Neuron (in vitro differentiated cells): Measurements from ENCODE around the gene KIFC3.

Experiments
- H2AFZ ChIP-seq: one replicate; pipeline ENCODE4 v1.6.1; 2013; ENCODE audit warnings: low read depth, mild to moderate bottlenecking, inconsistent platforms, low read length, moderate library complexity
- H3K27me3 ChIP-seq: one replicate; pipeline ENCODE4 v1.6.1; 2013; ENCODE audit warnings: low read length; ENCODE audit not compliant: insufficient read depth
- H3K36me3 ChIP-seq: one replicate; pipeline ENCODE4 v1.6.1; 2013; ENCODE audit warnings: low read length; ENCODE audit not compliant: insufficient read depth
- H3K4me1 ChIP-seq: one replicate; pipeline ENCODE4 v1.6.1; 2013; ENCODE audit warnings: low read length; ENCODE audit not compliant: insufficient read depth
- H3K4me3 ChIP-seq: 2 replicates; pipeline ENCODE4 v1.5.1; 2013; ENCODE audit warnings: mild to moderate bottlenecking, low read length, moderate library complexity
- H3K9me3 ChIP-seq: one replicate; pipeline ENCODE4 v1.6.1; 2013; ENCODE audit warnings: low read length

The KIFC3 gene

GRCh38 chr16:57742543-57742942, 59.7 kb downstream of the KIFC3 start:
- Histone ChIP-seq H2AFZ (no peak overlapping the region), H3K36me3 (peaks cover 23% of the 10 kb centered on the region), H3K4me3 (no peak overlapping the region), H3K27me3 (no peaks in the 10 kb centered on the region), H3K4me1 (peaks cover under 1% of the 10 kb centered on the region), H3K9me3 (no peaks in the 10 kb centered on the region)

- H3K36me3 ChIP-seq = peaks cover 20% of the 10 kb centered on the region
- peaks cover 9% of the 10 kb centered on the region for H3K4me1 ChIP-seq
- H3K9me3 ChIP-seq = no peaks in the 10 kb centered on the region
- no peak overlapping the region for H3K4me3 ChIP-seq
- H3K27me3 ChIP-seq = no peaks in the 10 kb centered on the region
- H2AFZ ChIP-seq = no peak overlapping the region
These were observed 60.6 kb downstream of the KIFC3 start for GRCh38 chr16:57741660-57742191.

GRCh38 chr16:57740423-57741071, 61.7 kb downstream of the KIFC3 start:
- H3K27me3 ChIP-seq = no peaks in the 10 kb centered on the region
- no peaks in the 10 kb centered on the region for H3K9me3 ChIP-seq
- H3K4me3 ChIP-seq = no peak overlapping the region
- peaks cover 14% of the 10 kb centered on the region for H3K4me1 ChIP-seq
- peaks cover 20% of the 10 kb centered on the region for H3K36me3 ChIP-seq
- no peak overlapping the region for H2AFZ ChIP-seq

- Histone ChIP-seq H3K27me3 (no peaks in the 10 kb centered on the region), H3K4me3 (no peak overlapping the region), H2AFZ (no peak overlapping the region), H3K4me1 (peaks cover 14% of the 10 kb centered on the region), H3K9me3 (no peaks in the 10 kb centered on the region), H3K36me3 (peaks cover 20% of the 10 kb centered on the region)
These were observed 62.4 kb downstream of the KIFC3 start for GRCh38 chr16:57739756-57740422.

- H3K4me1 ChIP-seq = peaks cover 17% of the 10 kb centered on the region
- H3K4me3 ChIP-seq = no peak overlapping the region
- H3K27me3 ChIP-seq = no peaks in the 10 kb centered on the region
- H3K9me3 ChIP-seq = no peaks in the 10 kb centered on the region
- no peak overlapping the region for H2AFZ ChIP-seq
- H3K36me3 ChIP-seq = peaks cover 12% of the 10 kb centered on the region
These were observed 63.4 kb downstream of the KIFC3 start for GRCh38 chr16:57738844-57739243.

GRCh38 chr16:57736419-57737351, 65.6 kb downstream of the KIFC3 start:
- H3K36me3 ChIP-seq = peaks cover 7% of the 10 kb centered on the region
- H3K4me3 ChIP-seq = peak overlapping the region; percentile 77
- no peaks in the 10 kb centered on the region for H3K27me3 ChIP-seq
- H2AFZ ChIP-seq = peak overlapping the region; percentile 24
- no peaks in the 10 kb centered on the region for H3K9me3 ChIP-seq
- peaks cover 17% of the 10 kb centered on the region for H3K4me1 ChIP-seq

- H3K36me3 ChIP-seq = peaks cover 3% of the 10 kb centered on the region
- H3K9me3 ChIP-seq = no peaks in the 10 kb centered on the region
- H3K27me3 ChIP-seq = no peaks in the 10 kb centered on the region
- H3K4me3 ChIP-seq = peak within 1 kb of the TSS; percentile 77
- peak within 1 kb of the TSS; percentile 24 for H2AFZ ChIP-seq
- H3K4me1 ChIP-seq = peaks cover 17% of the 10 kb centered on the region
These were observed 66.4 kb downstream of the KIFC3 start, which contains the start of gene KATNB1 for GRCh38 chr16:57735755-57736418. Gene KATNB1, plus strand, starts transcription at chr16:57735770. Its CDS starts 1,474 bp downstream, at chr16:57737244.

GRCh38 chr16:57734925-57735754, 67.2 kb downstream of the KIFC3 start:
- Histone ChIP-seq H3K36me3 (peaks cover 3% of the 10 kb centered on the region), H2AFZ (peak overlapping the region; percentile 24)

GRCh38 chr16:57734308-57734924, 67.9 kb downstream of the KIFC3 start:
- H3K4me1 ChIP-seq = peaks cover 17% of the 10 kb centered on the region
- peak overlapping the region; percentile 24 for H2AFZ ChIP-seq
- H3K27me3 ChIP-seq = no peaks in the 10 kb centered on the region
- H3K9me3 ChIP-seq = no peaks in the 10 kb centered on the region
- H3K4me3 ChIP-seq = peak overlapping the region; percentile 77
- peaks cover 3% of the 10 kb centered on the region for H3K36me3 ChIP-seq

More at GRCh38 chr16:57734925-57735754, 67.2 kb downstream of the KIFC3 start:
- Histone ChIP-seq H3K9me3 (no peaks in the 10 kb centered on the region), H3K4me1 (peaks cover 17% of the 10 kb centered on the region), H3K4me3 (peak overlapping the region; percentile 77), H3K27me3 (no peaks in the 10 kb centered on the region)

GRCh38 chr16:57732714-57733113, 69.6 kb downstream of the KIFC3 start:
- H2AFZ ChIP-seq = no peak overlapping the region
- no peaks in the 10 kb centered on the region for H3K36me3 ChIP-seq
- no peak overlapping the region for H3K4me3 ChIP-seq
- H3K27me3 ChIP-seq = no peaks in the 10 kb centered on the region
- no peaks in the 10 kb centered on the region for H3K9me3 ChIP-seq
- peaks cover 17% of the 10 kb centered on the region for H3K4me1 ChIP-seq

- H3K27me3 ChIP-seq = no peaks in the 10 kb centered on the region
- H3K4me3 ChIP-seq = no peak overlapping the region
- no peaks in the 10 kb centered on the region for H3K36me3 ChIP-seq
- peaks cover 12% of the 10 kb centered on the region for H3K4me1 ChIP-seq
- H2AFZ ChIP-seq = no peak overlapping the region
- no peaks in the 10 kb centered on the region for H3K9me3 ChIP-seq
These were observed 70.3 kb downstream of the KIFC3 start for GRCh38 chr16:57732037-57732436.
